Left lobe of liver (tissue), 2 donors: ENCODE data around the gene OPN3. TPM values are rescaled to one million over a fixed set of nuclear protein-coding genes. Genes with fewer than 3 reads are reported as not detected.

Source experiments
- ATAC-seq: fragments of 200-7000 bp; cut with Tn5 transposase; one replicate; pipeline ENCODE4 v1.9.1; 2020; ENCODE audit warnings: mild to moderate bottlenecking, moderate library complexity
- DNase-seq: peaks from one replicate; pipeline ENCODE4 v3.0.0-alpha.2; 2020; ENCODE audit warnings: low spot score
- total RNA-seq: library from RNA; stranded (reverse); gene quantifications from one replicate; pipeline ENCODE4 v1.2.1, GENCODE V29; 2021
- donor health status: DM: no; HTN: no; CAD: no; lungs with moderate emphysema.
- donor health status: DM: no; HTN: yes; CAD: no.

The OPN3 gene
- total RNA-seq, 1 donor from 2014 or later: 15.3 TPM

- ATAC-seq (no peak), DNase-seq (no peak)
These were observed 48.4 kb downstream of the OPN3 start for GRCh38 chr1:241591736-241592135.

- ATAC-seq (no peak), DNase-seq (no peak)
These were observed 48.9 kb downstream of the OPN3 start for GRCh38 chr1:241591317-241591716.

DNA sequence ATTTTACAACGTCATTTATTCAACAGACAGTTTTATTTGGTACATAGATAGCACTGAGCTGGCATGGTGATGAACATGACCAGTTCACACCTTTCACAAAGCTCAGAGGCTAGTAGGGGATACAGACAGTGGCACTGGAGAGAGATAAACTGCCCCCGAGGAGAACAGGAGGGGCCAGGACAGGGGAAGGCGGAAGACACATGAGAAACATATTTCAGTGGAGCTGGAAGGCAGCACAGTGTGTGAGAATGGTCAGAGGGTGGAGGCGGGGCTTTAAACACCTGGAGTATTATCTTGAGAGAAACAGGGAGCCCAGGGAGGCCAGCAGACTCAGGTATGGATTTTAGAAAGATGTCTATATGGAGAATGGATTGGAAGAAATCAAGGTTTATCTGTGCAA lies 49.5 kb downstream of the OPN3 start:
- DNase-seq: no peak
- no peak for ATAC-seq

- no peak for ATAC-seq
- DNase-seq: no peak
These were observed 50.6 kb downstream of the OPN3 start for GRCh38 chr1:241589521-241589920.

DNA sequence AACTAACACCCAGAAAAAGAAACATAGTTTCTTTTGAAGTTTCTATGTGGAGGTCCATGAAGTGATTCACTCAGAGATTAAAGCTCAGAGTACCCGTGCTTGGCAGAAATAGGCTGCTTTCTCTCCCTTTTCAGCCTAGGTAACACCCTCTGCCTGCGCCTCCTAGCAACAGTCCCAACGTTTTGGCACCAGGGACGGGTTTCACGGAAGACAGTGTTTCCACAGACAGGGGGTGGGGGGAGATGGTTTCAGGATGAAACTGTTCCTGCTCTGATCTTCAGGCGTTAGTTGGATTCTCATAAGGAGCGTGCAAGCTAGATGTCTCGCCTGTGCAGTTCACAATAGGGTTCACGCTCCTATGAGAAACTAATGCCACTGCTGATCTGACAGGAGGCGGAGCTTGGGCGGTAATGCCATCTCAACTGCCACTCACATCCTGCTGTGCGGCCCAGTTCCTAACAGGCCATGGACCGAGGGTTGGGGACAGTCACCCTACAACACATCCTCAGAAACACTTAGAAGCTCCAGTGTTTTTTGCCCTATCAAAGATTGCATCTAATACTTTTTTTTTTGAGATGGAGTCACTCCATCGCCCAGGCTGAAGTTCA lies 53.2 kb downstream of the OPN3 start:
- ATAC-seq (no peak), DNase-seq (no peak)

GRCh38 chr1:241582921-241583321 lies 57.2 kb downstream of the OPN3 start:
- DNase-seq (peak; percentile 60), ATAC-seq (peak; percentile 93)

DNA sequence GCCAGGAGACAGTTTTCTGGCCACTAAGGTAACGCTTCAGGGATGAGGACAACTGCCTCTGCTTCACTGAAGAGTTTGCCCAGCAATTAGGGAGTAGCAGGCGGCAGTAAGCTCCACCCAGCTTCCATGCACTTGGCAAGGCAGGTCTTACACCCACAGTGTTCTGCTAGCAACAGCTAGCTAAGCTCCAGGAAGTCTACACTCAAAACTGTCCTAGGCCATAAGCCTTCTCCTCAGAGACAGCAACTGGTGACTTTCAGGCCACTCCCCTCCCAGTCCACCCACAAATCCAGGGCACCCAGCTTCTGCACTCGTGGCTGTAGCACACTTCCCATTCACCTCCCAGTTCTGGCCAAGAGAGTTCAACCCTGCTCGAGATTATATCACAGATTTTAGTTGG lies 60.7 kb downstream of the OPN3 start:
- peak; percentile 27 for ATAC-seq
- no peak for DNase-seq

DNA sequence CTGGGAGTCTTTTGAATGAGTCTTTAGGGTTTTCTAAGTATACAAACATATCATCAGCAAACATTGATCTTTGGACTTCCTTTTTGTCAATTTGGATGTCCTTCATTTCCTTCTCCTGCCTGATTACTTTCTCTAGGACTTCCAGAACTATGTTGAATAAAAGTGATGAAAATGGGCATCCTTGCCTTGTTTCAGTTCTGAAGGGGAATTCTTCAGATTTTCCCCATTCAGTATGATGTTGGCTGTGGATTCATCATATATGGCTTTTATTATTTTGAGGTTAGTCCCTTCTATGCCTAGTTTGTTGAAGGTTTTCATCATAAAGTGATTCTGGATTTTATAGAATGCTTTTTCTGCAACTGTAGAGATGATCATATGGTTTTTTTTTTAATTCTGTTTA lies 66.0 kb downstream of the OPN3 start:
- no peak for ATAC-seq

DNA sequence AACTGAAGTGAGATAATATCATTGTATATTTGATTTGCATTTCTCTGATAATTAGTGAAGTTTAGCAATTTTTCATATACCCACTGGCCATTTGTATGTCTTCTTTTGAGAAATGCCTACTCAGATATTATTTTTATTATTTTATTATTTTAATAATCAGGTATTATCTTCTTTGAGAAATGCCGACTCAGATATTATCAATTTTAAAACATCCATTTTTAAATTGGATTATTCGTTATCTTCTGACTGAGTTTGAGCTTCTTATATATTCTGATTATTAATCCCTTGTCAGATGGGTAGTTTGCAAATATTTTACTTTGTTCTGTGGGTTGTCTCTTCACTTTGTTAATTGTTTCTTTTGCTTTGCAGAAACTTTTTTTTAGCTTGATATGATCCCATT lies 70.3 kb downstream of the OPN3 start:
- DNase-seq: no peak
- ATAC-seq: no peak

More for the DNA sequence above, 66.0 kb downstream of the OPN3 start:
- no peak for DNase-seq

GRCh38 chr1:241560849-241561187 lies 79.4 kb downstream of the OPN3 start:
- DNase-seq: no peak

GRCh38 chr1:241560146-241560848 lies 79.9 kb downstream of the OPN3 start:
- DNase-seq: no peak
- ATAC-seq: peak; percentile 85

More at GRCh38 chr1:241560849-241561187, 79.4 kb downstream of the OPN3 start:
- ATAC-seq: peak; percentile 57

GRCh38 chr1:241557551-241558193 lies 82.5 kb downstream of the OPN3 start:
- no peak for DNase-seq
- ATAC-seq: peak; percentile 35

DNA sequence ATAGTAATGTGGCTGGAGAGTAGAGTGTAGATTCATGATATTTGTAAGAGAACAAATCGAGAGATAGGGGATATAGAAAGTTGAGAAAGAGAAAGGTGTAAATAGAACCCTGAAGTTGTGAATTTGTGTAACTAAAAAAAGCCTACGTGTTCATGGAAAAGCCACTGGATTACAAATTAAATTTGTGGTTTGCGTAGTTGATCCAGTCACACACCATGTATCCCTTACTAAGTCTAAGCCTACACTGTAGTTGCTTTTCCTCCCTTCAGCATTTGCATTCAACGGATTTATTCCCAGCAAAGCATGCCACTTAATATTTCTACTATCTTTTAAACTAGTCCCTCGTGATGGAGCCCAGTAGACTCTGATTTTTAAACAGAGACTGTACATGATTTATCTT lies 83.1 kb downstream of the OPN3 start:
- DNase-seq (no peak), ATAC-seq (no peak)

GRCh38 chr1:241555526-241555925 lies 84.6 kb downstream of the OPN3 start:
- ATAC-seq (no peak), DNase-seq (no peak)

- DNase-seq: no peak
- ATAC-seq: no peak
These were observed 86.1 kb downstream of the OPN3 start for GRCh38 chr1:241553886-241554592.

DNA sequence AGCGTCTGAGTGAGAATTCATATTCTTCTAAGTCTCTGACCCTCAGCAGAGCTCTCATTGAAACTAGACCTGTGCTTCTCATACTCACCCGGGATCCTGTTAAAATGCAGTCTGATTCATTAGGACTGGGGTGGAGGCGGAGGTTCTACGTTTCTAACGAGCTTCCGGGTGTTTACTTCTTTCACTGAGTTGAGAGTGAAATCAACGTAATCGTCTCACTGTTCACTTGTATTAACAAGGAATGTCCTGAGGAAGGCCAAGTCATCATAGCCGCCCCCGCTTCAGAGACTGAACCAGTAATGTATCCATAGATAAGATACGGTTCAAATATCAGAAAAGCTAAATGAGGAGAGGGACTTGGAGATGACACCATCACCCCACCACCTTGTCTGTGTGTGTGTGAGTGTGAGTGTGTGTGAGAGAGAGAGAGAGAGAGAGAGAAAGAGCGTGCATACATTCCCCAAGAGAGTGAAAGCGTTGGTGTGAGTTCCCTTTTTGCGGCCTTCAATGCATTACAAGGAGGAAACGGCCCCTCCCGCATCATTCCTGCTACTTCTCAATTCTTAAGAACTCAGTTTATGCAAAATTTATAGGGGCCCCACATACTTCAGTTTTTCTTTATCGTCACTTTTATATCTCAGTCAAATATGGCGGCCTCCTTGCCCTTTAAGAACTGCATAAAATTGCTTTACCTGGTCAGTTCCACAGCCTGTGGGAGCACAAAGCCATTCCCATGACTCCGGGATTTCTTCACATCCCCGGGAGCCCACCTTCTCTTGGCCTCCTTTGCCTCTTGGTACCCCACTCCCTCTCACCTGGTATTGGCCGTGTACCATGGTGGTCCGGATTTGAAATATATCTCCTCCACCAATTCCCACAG lies 88.2 kb downstream of the OPN3 start:
- DNase-seq (no peak), ATAC-seq (peak; percentile 46)

GRCh38 chr1:241550318-241550717 lies 89.9 kb downstream of the OPN3 start:
- DNase-seq (no peak), ATAC-seq (no peak)

GRCh38 chr1:241548008-241548407 lies 92.2 kb downstream of the OPN3 start:
- no peak for DNase-seq
- no peak for ATAC-seq
